ENCODE results near the gene NIP7.

NIP7 gene

GRCh38 chr16:69319381-69319780 is 20.2 kb upstream of the NIP7 start:
- no peak for DNase-seq

GRCh38 chr16:69319826-69320739 is 19.5 kb upstream of the NIP7 start:
- no peak for DNase-seq

DNA sequence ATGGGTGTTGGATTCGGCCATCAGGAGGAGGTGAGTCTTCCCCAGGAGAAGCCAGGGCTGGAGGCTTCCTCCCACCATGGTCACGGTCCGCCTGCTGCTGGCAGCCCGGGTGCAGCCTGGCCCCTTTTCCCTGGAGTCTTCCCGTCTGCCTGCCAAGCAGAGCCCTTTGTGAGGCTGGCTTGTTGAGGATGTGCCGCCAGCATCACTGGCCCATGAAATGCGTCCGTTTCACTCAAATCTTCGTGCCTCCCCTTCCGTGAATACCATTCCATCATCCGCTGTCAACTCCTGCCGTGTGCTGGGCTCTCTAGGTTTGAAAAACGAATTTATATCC is 18.9 kb upstream of the NIP7 start:
- no peak for DNase-seq

GRCh38 chr16:69321080-69321479 is 18.5 kb upstream of the NIP7 start:
- no peak for DNase-seq

DNA sequence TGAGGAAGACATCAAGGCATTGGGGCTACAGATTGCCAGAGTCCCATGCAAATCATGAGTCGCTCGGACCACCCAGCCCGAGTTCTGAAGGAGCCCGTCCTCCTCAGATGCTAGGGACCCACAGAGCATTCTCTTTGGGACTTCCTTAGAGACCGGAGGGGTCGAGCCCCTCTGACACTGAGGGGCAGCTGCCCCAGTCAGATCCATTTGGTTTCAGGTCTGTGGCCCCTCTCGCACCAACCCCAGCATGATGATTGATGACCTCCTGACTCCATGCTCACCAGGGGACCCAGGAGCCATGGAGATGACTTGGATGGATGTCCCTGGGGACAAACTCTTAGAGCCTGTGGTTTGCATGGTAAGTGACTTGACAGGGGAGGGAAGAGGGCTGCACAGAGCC is 17.2 kb upstream of the NIP7 start:
- DNase-seq: no peak

DNA sequence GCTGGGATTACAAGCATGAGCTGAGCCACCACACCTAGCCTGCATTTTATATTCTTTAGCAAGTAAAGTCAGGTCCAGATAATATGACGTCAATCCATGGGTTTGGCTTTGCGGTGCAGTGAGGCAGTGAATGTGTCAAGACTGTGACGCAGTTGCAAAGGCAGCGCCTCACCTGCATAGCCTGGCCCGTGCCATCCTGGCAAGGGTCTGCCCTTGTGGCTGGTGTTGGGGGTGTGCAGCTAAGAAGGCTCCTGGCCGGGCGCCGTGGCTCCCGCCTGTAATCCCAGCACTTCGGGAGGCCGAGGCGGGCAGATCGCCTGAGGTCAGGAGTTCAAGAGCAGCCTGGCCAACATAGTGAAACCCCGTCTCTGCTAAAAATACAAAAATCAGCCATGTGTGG is 16.2 kb upstream of the NIP7 start:
- no peak for DNase-seq

GRCh38 chr16:69324013-69324531 is 15.5 kb upstream of the NIP7 start:
- DNase-seq: no peak

- DNase-seq: no peak
Measured at GRCh38 chr16:69324585-69325253, 14.9 kb upstream of the NIP7 start.

DNA sequence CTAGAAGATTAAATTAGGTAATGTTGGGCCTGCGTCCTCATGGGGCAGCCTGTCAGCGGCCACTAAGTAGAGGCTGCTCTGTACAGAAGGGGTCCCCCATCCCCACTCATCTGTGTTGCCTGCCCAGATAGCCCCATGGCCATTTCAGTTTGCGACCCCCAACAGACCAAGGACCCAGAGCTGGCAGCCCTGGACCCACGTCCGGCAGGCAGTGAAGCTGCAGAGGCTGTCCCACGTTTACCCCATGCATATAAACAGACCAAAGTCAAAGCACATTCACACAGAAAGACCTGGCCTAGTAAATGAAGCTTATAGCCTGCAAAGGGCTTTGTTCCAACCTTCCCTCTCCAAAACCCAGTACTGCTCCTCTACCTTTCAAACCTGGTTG is 13.8 kb upstream of the NIP7 start:
- DNase-seq: no peak

- DNase-seq: no peak
Measured at GRCh38 chr16:69326172-69326873, 13.2 kb upstream of the NIP7 start.

DNA sequence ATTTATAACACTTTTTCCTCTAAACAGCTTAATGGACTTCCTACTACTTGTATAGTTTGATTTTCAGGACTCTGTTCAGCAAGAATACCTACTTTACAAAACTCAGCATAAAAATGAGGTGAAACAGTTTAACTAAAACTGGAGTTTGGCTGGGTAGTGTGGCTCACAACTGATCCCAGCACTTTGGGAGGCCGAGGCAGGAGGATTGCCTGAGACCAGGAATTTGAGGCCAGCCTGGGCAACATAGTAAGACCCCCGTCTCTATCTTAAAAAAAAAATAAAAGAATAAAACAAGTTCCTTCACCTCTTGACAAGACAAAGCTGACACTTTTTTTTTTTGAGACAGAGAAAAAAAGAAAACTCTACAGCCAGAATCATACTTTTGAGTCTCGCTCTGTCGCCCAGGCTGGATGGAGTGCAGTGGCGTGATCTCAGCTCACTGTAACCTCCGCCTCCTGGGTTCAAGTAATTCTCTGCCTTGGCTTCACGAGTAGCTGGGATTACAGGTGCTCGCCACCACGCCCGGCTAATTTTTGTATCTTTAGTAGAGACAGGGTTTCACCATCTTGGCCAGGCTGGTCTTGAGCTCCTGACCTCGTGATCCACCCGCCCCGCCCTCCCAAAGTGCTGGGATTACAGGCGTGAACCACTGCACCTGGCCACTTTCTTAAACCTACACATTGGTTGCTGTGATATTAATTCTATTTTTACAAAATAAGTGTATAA is 11.8 kb upstream of the NIP7 start:
- no peak for DNase-seq

DNA sequence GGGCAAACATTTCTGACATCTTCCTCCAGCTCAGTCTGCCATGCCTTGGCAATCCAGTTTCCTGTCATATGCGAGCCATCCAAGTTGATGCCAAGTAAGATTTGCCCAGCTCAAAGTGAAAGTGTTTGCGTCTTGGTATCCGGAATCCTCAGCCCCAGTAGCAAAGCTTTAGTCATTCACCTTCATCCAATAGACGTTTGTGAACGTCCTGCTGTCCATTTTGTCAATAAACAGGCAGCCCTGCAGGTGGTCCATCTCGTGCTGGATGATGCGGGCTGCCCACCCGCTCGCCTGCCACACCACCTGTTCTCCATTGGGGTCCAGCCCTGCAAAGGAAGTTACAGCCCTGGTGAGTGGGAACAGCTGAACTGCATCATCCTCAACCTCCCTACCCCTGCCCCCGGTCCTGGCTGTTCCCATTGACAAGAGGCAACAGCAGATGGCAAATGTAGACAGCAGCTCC is 10.7 kb upstream of the NIP7 start:
- no peak for DNase-seq

GRCh38 chr16:69329369-69330285 is 9.9 kb upstream of the NIP7 start:
- DNase-seq: no peak

- DNase-seq: peak; percentile 83
Measured at GRCh38 chr16:69330286-69331109, 9.1 kb upstream of the NIP7 start, which contains the start of gene PDF. Gene PDF, minus strand, starts transcription at chr16:69330588. Its CDS starts 18 bp downstream, at chr16:69330570.

DNA sequence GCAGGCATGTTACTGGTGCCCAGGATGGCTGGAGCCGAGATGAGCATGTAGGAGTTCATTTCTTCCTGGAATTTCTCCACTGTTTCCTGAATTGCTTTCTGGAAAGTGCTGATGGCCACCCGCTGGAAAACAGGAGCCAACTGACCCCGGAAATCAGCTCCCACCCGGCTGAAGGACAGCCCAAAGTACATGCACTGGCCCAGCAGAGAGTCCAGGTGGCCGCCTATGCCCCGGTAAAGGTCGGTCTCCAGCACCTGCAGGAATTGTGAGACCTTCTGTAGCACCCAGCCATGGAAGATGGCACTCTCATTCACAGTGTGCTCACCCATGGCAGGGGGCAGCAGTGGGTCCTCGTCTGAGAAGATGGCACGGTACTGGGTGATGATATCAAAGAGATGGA is 4.9 kb upstream of the NIP7 start:
- DNase-seq: no peak

- peak; percentile 31 for DNase-seq
Measured at GRCh38 chr16:69338557-69339288, 849 bp upstream of the NIP7 start.

- DNase-seq: no peak
Measured at GRCh38 chr16:69340095-69340644, 598 bp downstream of the NIP7 start.

- DNase-seq: no peak
Measured at GRCh38 chr16:69344171-69344570, 4.6 kb downstream of the NIP7 start.

GRCh38 chr16:69345923-69346322 is 6.4 kb downstream of the NIP7 start:
- DNase-seq: no peak

DNA sequence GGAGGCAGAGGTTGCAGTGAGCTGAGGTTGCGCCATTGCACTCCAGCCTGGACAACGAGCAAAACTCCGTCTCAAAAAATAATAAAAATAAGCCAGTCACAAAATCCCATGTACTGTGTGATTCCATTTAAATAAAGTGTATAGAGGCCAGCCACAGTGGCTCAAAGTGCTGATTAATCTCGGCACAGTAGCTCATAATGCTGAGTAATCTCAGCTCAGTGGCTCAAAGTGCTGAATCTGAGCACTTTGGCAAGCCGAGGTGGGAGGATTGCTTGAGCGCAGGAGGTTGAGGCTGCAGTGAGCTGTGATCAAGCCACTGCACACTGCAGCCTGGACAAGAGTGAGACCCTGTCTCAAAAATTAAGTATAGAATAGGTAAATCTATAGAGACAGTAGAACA is 7.1 kb downstream of the NIP7 start:
- no peak for DNase-seq

Measured in NCI-H748 treated with DMSO at 0.1 percent for 48 hours (cell line).